OCI-LY7 (cell line): ENCODE results near the gene ITGAV.

Experiments used
- CTCF ChIP-seq: fragments of 200-600 bp; sonication (generic); conservative IDR thresholded peaks from 2 replicates; pipeline ENCODE4 v1.5.1; 2014; ENCODE audit warnings: mild to moderate bottlenecking, antibody characterized with exemption, low read length, moderate library complexity, mixed read lengths
- EZH2phosphoT487 ChIP-seq: fragments of 200-600 bp; sonication (generic); IDR thresholded peaks from 2 replicates; pipeline ENCODE4 v1.6.1; 2018; ENCODE audit warnings: low read depth, borderline replicate concordance, mild to moderate bottlenecking, mixed run types, antibody characterized with exemption, low read length, moderate library complexity, mixed read lengths

GRCh38 chr2:186653511-186653910 is 63.7 kb downstream of the ITGAV start:
- TF ChIP-seq CTCF (no peak), EZH2phosphoT487 (no peak)
